Natural killer cell (primary cell): ENCODE data around the gene PBX2. TPM values are rescaled to one million over a fixed set of nuclear protein-coding genes. Genes with fewer than 3 reads are reported as not detected.

Experiments used
- ATAC-seq, 3 donors: fragments of 150-1000 bp in 2 of 3; fragments of 200-7000 bp in 1 of 3; cut with Tn5 transposase; 1 replicate in 1 of 3; 2 replicates in 2 of 3; pipeline ENCODE4 v1.10.0; 2021; ENCODE audit warnings: mild to moderate bottlenecking in 2 of 3, moderate library complexity in 2 of 3
- DNase-seq, 2 donors: peaks; one replicate each; pipeline versions ENCODE4 v3.0.0 to v3.0.0-alpha.2; 2013 to 2021; ENCODE audit warnings: mixed read lengths in 1 of 2
- H3K27ac ChIP-seq: one replicate; pipeline ENCODE4 v1.5.1; 2013; ENCODE audit warnings: mild to moderate bottlenecking, low read length
- H3K27me3 ChIP-seq: one replicate; pipeline ENCODE4 v1.6.1; 2013; ENCODE audit warnings: low read length; ENCODE audit not compliant: control insufficient read depth, insufficient read depth
- H3K36me3 ChIP-seq: one replicate; pipeline ENCODE4 v1.6.1; 2013; ENCODE audit warnings: low read length; ENCODE audit not compliant: control insufficient read depth, insufficient read depth
- H3K4me1 ChIP-seq: one replicate; pipeline ENCODE4 v1.6.1; 2013; ENCODE audit warnings: low read length; ENCODE audit not compliant: control insufficient read depth, insufficient read depth
- H3K4me3 ChIP-seq: one replicate; pipeline ENCODE4 v1.5.1; 2013; ENCODE audit warnings: low read length
- H3K9me3 ChIP-seq: one replicate; pipeline ENCODE4 v1.6.1; 2013; ENCODE audit warnings: low read length; ENCODE audit not compliant: control insufficient read depth, insufficient read depth
- H3K27ac Mint-ChIP-seq, 2 donors: one replicate each; pipeline ENCODE4 v1.8.0; 2022; ENCODE audit warnings: mild to moderate bottlenecking in 2 of 2, mixed read lengths in 2 of 2, moderate library complexity in 1 of 2
- H3K27me3 Mint-ChIP-seq, 2 donors: one replicate each; pipeline ENCODE4 v1.8.0; 2022; ENCODE audit warnings: low read depth in 2 of 2, mixed read lengths in 2 of 2
- H3K36me3 Mint-ChIP-seq: one replicate; pipeline ENCODE4 v1.8.0; 2022; ENCODE audit warnings: mixed read lengths
- H3K4me1 Mint-ChIP-seq, 2 donors: one replicate each; pipeline ENCODE4 v1.8.0; 2022; ENCODE audit warnings: mixed read lengths in 2 of 2
- H3K4me3 Mint-ChIP-seq: one replicate; pipeline ENCODE4 v1.8.0; 2022; ENCODE audit warnings: mild to moderate bottlenecking, moderate library complexity, mixed read lengths
- H3K9me3 Mint-ChIP-seq, 2 donors: one replicate each; pipeline ENCODE4 v1.8.0; 2022; ENCODE audit warnings: mixed read lengths in 2 of 2
- WGBS: methylation state at CpG from one replicate; pipeline ENCODE4 v1.1.7; 2013; ENCODE audit warnings: missing lambda C conversion rate; ENCODE audit not compliant: insufficient coverage; 5-methylcytosine and 5-hydroxymethylcytosine counted together
- intact Hi-C: fragments of 100-400 bp; cut with micrococcal nuclease; formaldehyde crosslinking; loops from one replicate; pipeline ENCODE4 v1.14.2; 2022
- total RNA-seq, 4 donors: library from RNA; stranded (reverse); fragments of 120-200 nt in 1 of 4; gene quantifications; one replicate each; pipeline versions ENCODE4 v1.2.3 to v1.2.4, GENCODE V29; 2013 to 2022
- TF ChIP-seq, protein P1 (sequence below): fragments of 200-600 bp; IDR thresholded peaks from one replicate; pipeline ENCODE4 v1.8.0; 2022; ENCODE audit warnings: antibody characterized with exemption

Gene PBX2
- total RNA-seq, 3 donors from 2014 or later (not counting 1 experiment from before 2014, with no cell fraction given): 111 to 116 (median 112) TPM

DNA sequence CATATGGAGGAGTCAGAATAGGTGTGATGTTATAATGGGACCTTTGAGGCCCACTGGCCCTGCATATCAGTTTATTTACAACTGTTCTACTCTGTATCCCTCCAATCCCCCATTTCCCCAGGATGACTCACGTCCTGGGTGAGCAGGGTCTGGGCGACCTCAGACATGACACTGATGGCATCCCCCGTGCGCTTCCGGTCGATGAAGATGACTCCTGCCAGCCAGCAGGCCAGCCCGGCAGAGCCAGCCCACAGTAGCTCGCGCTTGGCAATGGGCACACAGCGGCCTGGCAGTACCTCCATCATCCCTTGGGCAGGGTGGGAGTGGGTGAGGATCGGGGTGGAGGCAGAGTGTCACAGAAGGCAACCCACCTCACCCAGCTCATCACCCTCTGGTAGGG is 19.7 kb downstream of the PBX2 start:
- peaks cover 25% of the 10 kb centered on the region for H3K36me3 ChIP-seq
- no peaks in the 10 kb centered on the region for H3K27me3 ChIP-seq
- Mint-ChIP-seq H3K9me3 (no peaks in the 10 kb centered on the region), H3K4me1 (peaks cover 17 to 31% of the 10 kb centered on the region in 2 donors), H3K27ac (peak overlapping the region in 1 of 2 donors; percentile 51), H3K27me3 (no peaks in the 10 kb centered on the region), H3K36me3 (no peaks in the 10 kb centered on the region), H3K4me3 (no peak overlapping the region)
- H3K4me3 ChIP-seq: no peak overlapping the region
- ATAC-seq (no peak), DNase-seq (no peak)
- intact Hi-C loops: loop anchor here (10.0 kb wide), 1 partner anchor 505 kb away; the partner anchor contains the start of genes C6orf47, CSNK2B, GPANK1 and LY6G5B
- peaks cover 2% of the 10 kb centered on the region for H3K4me1 ChIP-seq
- H3K9me3 ChIP-seq: no peaks in the 10 kb centered on the region
- TF ChIP-seq, protein P1, sequence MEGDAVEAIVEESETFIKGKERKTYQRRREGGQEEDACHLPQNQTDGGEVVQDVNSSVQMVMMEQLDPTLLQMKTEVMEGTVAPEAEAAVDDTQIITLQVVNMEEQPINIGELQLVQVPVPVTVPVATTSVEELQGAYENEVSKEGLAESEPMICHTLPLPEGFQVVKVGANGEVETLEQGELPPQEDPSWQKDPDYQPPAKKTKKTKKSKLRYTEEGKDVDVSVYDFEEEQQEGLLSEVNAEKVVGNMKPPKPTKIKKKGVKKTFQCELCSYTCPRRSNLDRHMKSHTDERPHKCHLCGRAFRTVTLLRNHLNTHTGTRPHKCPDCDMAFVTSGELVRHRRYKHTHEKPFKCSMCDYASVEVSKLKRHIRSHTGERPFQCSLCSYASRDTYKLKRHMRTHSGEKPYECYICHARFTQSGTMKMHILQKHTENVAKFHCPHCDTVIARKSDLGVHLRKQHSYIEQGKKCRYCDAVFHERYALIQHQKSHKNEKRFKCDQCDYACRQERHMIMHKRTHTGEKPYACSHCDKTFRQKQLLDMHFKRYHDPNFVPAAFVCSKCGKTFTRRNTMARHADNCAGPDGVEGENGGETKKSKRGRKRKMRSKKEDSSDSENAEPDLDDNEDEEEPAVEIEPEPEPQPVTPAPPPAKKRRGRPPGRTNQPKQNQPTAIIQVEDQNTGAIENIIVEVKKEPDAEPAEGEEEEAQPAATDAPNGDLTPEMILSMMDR: no peak
- no peak overlapping the region for H3K27ac ChIP-seq
- 97% methylated on average over 10 of the region's 11 CpGs for WGBS

DNA sequence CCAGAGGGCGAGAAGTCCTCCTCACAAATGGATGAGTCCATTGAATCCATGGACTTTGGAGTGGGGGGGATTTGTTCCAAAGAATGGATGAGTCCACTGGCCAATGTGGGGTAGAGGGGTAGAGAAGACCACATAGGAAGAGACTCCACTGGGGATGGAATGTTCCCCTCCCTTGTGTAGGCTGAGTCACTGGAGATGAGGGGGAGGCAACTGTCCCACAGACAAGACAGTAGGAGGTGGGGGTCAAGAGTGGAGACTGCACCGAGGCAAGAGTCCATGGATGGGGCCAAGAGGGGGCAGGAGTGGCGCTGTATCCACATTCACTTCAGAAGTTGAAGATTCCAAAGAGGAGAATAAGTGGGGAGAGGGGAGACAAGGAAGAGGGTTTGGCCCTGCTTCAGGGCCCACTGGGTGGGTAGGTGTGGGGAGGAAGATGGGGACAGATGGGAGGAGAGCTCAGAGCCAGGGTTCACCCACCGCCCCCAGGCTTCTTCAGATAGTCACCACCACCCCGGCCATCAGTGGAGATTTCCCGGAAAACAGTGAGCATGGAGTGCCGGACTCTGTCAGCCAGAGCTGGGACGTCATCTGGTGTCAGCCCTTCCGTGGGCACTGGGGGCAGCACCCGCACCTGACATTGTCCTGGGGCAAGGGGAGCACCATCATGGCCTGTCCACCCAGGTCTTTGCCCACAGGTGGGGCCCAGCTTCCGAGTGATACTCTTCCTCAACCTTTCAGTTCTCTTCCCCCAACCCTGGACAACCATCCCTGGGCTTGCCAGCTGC is 21.0 kb downstream of the PBX2 start:
- H3K27ac Mint-ChIP-seq: peak overlapping the region in 1 of 2 donors; percentile 51
- Histone ChIP-seq H3K4me1 (no peaks in the 10 kb centered on the region), H3K36me3 (peaks cover 25% of the 10 kb centered on the region), H3K4me3 (no peak overlapping the region), H3K27ac (no peak overlapping the region), H3K9me3 (no peaks in the 10 kb centered on the region), H3K27me3 (no peaks in the 10 kb centered on the region)
- no peaks in the 10 kb centered on the region for H3K9me3 Mint-ChIP-seq
- no peak overlapping the region for H3K4me3 Mint-ChIP-seq
- TF ChIP-seq, protein P1: no peak
- 97% methylated on average over 11 of the region's 11 CpGs for WGBS
- H3K27me3 Mint-ChIP-seq: no peaks in the 10 kb centered on the region
- H3K36me3 Mint-ChIP-seq: no peaks in the 10 kb centered on the region
- DNase-seq: no peak
- no peak for ATAC-seq
- H3K4me1 Mint-ChIP-seq: peaks cover 6 to 18% of the 10 kb centered on the region in 2 donors
- intact Hi-C loops: no loop called here

DNA sequence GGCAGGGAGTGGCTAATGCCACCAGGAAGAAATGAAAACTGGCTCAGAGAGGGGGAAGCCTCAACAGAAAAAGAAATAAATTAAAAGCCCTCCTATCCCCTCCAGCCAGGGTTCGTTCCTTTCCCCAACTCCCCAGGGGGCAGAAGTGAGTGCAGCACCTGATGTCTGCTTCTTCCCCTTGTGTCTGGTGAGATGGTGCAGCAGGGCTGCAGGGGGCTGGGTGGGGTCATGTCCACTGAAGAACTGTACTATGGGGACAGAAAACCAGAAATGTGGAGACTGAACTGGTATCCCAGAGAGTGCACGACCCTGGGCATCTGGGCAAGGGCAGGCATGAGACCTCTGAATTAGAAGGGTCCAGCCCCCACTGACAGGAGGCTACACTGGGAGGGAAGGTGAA is 21.7 kb downstream of the PBX2 start:
- H3K36me3 ChIP-seq: peaks cover 25% of the 10 kb centered on the region

More for the DNA sequence above, 21.7 kb downstream of the PBX2 start:
- Histone ChIP-seq H3K27me3 (no peaks in the 10 kb centered on the region), H3K27ac (no peak overlapping the region), H3K4me3 (no peak overlapping the region), H3K9me3 (no peaks in the 10 kb centered on the region), H3K4me1 (no peaks in the 10 kb centered on the region)
- intact Hi-C loops: no loop called here
- no peaks in the 10 kb centered on the region for H3K27me3 Mint-ChIP-seq
- peaks cover 0 to 11% of the 10 kb centered on the region in 2 donors for H3K4me1 Mint-ChIP-seq
- no peaks in the 10 kb centered on the region for H3K9me3 Mint-ChIP-seq
- 94% methylated on average over 1 of the region's 2 CpGs for WGBS
- no peak for ATAC-seq
- H3K36me3 Mint-ChIP-seq: no peaks in the 10 kb centered on the region
- H3K4me3 Mint-ChIP-seq: no peak overlapping the region
- no peak for DNase-seq
- peak overlapping the region in 1 of 2 donors; percentile 4 for H3K27ac Mint-ChIP-seq
- TF ChIP-seq, protein P1: no peak
